RWPE2 (cell line): ENCODE results near the gene MKX.

Experiments
- ATAC-seq: fragments of 200-7000 bp; cut with Tn5 transposase; 3 replicates; pipeline ENCODE4 v1.9.1; 2021; ENCODE audit warnings: low read depth
- DNase-seq: peaks from one replicate; pipeline ENCODE4 v3.0.0-alpha.2; 2020; ENCODE audit warnings: low spot score
- H3K27ac ChIP-seq: fragments of 450-650 bp; 2 replicates; pipeline ENCODE4 v1.5.1; 2017; ENCODE audit warnings: mild to moderate bottlenecking; ENCODE audit not compliant: poor library complexity, severe bottlenecking
- H3K27me3 ChIP-seq: fragments of 250-450 bp; sonication (Bioruptor Pico); 2 replicates; pipeline ENCODE4 v1.5.1; 2021; ENCODE audit warnings: mild to moderate bottlenecking, moderate library complexity; ENCODE audit not compliant: insufficient read depth, poor library complexity, severe bottlenecking
- H3K36me3 ChIP-seq: fragments of 250-450 bp; sonication (Bioruptor Pico); 2 replicates; pipeline ENCODE4 v1.5.1; 2020; ENCODE audit warnings: low read depth, mild to moderate bottlenecking, moderate library complexity
- H3K4me1 ChIP-seq: fragments of 250-450 bp; sonication (Bioruptor Pico); 2 replicates; pipeline ENCODE4 v1.5.1; 2021; ENCODE audit warnings: mild to moderate bottlenecking, moderate library complexity; ENCODE audit not compliant: insufficient read depth, poor library complexity, severe bottlenecking
- H3K4me3 ChIP-seq: fragments of 250-450 bp; sonication (Bioruptor Pico); 2 replicates; pipeline ENCODE4 v1.5.1; 2021; ENCODE audit warnings: mild to moderate bottlenecking, moderate library complexity; ENCODE audit not compliant: severe bottlenecking
- H3K9me3 ChIP-seq: fragments of 250-450 bp; sonication (Bioruptor Pico); 2 replicates; pipeline ENCODE4 v1.5.1; 2021; ENCODE audit warnings: mild to moderate bottlenecking, moderate library complexity; ENCODE audit not compliant: severe bottlenecking
- TF ChIP-seq, protein P1 (sequence below): fragments of 450-650 bp; IDR thresholded peaks from one replicate; pipeline ENCODE4 v1.5.1; 2017; ENCODE audit warnings: mild to moderate bottlenecking, moderate library complexity; ENCODE audit not compliant: poor library complexity, severe bottlenecking

Gene MKX

DNA sequence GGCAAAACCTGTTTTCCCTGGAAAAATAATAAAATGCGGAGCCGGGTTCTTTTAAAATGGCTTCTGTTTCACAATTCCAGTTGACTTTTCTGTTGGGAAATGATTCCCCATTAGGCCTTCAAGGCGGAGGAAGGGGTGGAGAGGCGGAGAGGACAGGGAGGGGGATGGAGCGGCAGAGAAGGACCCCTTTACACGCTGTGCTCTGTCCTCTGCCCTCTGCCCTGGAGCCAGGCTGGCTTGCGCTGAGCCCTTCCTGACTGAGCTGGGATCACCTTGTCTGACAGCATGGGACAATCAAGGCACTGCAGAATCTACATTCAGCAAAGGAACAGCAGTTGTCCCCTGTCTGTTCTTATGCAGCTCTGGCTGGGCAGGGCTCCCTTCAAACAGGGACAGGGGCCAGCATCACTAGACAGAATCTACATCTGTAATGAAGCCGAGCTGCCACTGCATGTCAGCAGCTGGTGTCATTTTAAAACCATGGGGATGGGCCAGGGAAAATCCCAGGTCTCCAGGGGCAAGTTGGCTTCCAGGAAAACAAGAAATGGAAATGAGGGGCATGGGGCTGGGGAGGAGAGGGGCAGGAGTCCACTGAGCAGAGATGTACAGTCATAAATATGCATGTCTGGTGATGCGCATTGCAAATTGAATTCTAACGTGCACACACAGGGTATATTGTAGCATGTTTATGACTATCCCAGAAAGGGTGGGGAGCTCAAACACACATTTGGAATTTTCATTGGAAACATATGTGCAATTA, 120.0 kb downstream of the MKX start:
- TF ChIP-seq, protein P1, sequence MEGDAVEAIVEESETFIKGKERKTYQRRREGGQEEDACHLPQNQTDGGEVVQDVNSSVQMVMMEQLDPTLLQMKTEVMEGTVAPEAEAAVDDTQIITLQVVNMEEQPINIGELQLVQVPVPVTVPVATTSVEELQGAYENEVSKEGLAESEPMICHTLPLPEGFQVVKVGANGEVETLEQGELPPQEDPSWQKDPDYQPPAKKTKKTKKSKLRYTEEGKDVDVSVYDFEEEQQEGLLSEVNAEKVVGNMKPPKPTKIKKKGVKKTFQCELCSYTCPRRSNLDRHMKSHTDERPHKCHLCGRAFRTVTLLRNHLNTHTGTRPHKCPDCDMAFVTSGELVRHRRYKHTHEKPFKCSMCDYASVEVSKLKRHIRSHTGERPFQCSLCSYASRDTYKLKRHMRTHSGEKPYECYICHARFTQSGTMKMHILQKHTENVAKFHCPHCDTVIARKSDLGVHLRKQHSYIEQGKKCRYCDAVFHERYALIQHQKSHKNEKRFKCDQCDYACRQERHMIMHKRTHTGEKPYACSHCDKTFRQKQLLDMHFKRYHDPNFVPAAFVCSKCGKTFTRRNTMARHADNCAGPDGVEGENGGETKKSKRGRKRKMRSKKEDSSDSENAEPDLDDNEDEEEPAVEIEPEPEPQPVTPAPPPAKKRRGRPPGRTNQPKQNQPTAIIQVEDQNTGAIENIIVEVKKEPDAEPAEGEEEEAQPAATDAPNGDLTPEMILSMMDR: no peak
- ATAC-seq: no peak

DNA sequence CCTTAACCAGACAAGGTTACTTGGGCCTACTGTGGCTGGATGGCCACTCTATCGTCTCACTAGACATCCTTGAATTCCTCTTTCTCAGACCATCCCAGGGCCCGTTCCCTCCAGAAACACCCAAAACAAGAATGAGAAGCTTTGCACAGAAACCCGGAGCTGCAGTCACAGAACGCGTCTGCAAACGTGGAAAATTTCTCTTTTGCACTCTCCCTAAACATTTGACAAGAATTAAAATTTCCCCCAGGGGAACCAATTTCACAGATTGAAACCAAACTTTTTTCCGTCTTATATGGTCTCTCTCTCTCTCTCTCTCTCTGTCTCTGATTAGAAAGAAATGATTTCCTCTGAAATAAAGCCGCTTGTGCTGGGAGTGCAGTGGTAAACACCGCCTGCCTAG, 120.7 kb downstream of the MKX start:
- H3K27ac ChIP-seq: no peak overlapping the region
- no peaks in the 10 kb centered on the region for H3K27me3 ChIP-seq

More for the DNA sequence above, 120.0 kb downstream of the MKX start:
- H3K36me3 ChIP-seq: no peaks in the 10 kb centered on the region
- no peak overlapping the region for H3K27ac ChIP-seq
- H3K4me3 ChIP-seq: no peak overlapping the region
- no peaks in the 10 kb centered on the region for H3K4me1 ChIP-seq
- H3K9me3 ChIP-seq: no peaks in the 10 kb centered on the region
- no peak for DNase-seq
- H3K27me3 ChIP-seq: no peaks in the 10 kb centered on the region

More for the DNA sequence above, 120.7 kb downstream of the MKX start:
- Histone ChIP-seq H3K4me1 (no peaks in the 10 kb centered on the region), H3K9me3 (no peaks in the 10 kb centered on the region), H3K4me3 (no peak overlapping the region), H3K36me3 (no peaks in the 10 kb centered on the region)
- ATAC-seq (no peak), DNase-seq (no peak)
- TF ChIP-seq, protein P1: no peak
